Stimulated activated CD4-positive, alpha-beta T cell treated with anti-CD3 and anti-CD28 coated beads, Interleukin-1b, Interleukin-23, amount 100 ng/mL, for 48 hours (primary cell): ENCODE results near the gene GFPT2.

ENCODE experiments used
- DNase-seq: peaks from one replicate; pipeline ENCODE4 v3.0.0-alpha.2; 2020

GFPT2 gene

GRCh38 chr5:180332861-180333260, 20.3 kb downstream of the GFPT2 start:
- DNase-seq, result no peak

- DNase-seq, result no peak
Observed at GRCh38 chr5:180332051-180332517, 21.1 kb downstream of the GFPT2 start.

- DNase-seq, result no peak
Observed at GRCh38 chr5:180331647-180331950, 21.5 kb downstream of the GFPT2 start.

- no peak for DNase-seq
Observed at GRCh38 chr5:180330810-180331646, 22.1 kb downstream of the GFPT2 start.

- no peak for DNase-seq
Observed at GRCh38 chr5:180330270-180330648, 22.9 kb downstream of the GFPT2 start.

- no peak for DNase-seq
Observed at GRCh38 chr5:180329606-180330269, 23.4 kb downstream of the GFPT2 start.

GRCh38 chr5:180329138-180329435, 24.0 kb downstream of the GFPT2 start:
- no peak for DNase-seq

- DNase-seq, result peak; percentile 86
Observed at GRCh38 chr5:180328296-180329137, 24.6 kb downstream of the GFPT2 start.

- DNase-seq, result no peak
Observed at GRCh38 chr5:180326989-180327565, 26.1 kb downstream of the GFPT2 start.

- no peak for DNase-seq
Observed at GRCh38 chr5:180324601-180324950, 28.6 kb downstream of the GFPT2 start.

- DNase-seq, result no peak
Observed at GRCh38 chr5:180323941-180324600, 29.1 kb downstream of the GFPT2 start.

GRCh38 chr5:180323160-180323559, 30.0 kb downstream of the GFPT2 start:
- no peak for DNase-seq

GRCh38 chr5:180318456-180319089, 34.6 kb downstream of the GFPT2 start:
- no peak for DNase-seq

GRCh38 chr5:180316586-180316985, 36.5 kb downstream of the GFPT2 start:
- no peak for DNase-seq

- peak; percentile 72 for DNase-seq
Observed at GRCh38 chr5:180315762-180316212, 37.3 kb downstream of the GFPT2 start.

- peak; percentile 84 for DNase-seq
Observed at GRCh38 chr5:180313677-180314505, 39.2 kb downstream of the GFPT2 start.

- no peak for DNase-seq
Observed at GRCh38 chr5:180311216-180311615, 41.9 kb downstream of the GFPT2 start.

GRCh38 chr5:180306796-180307195, 46.3 kb downstream of the GFPT2 start:
- no peak for DNase-seq

GRCh38 chr5:180305481-180305880, 47.7 kb downstream of the GFPT2 start:
- no peak for DNase-seq

- no peak for DNase-seq
Observed at GRCh38 chr5:180304431-180305375, 48.4 kb downstream of the GFPT2 start.
